ENCODE measurements around the gene MAML3. TPM values are rescaled to one million over a fixed set of nuclear protein-coding genes. Genes with fewer than 3 reads are reported as not detected.

The MAML3 gene
- total and polyA plus RNA-seq, 8 donors, result 1.7 to 20.3 (median 8.4) TPM

DNA sequence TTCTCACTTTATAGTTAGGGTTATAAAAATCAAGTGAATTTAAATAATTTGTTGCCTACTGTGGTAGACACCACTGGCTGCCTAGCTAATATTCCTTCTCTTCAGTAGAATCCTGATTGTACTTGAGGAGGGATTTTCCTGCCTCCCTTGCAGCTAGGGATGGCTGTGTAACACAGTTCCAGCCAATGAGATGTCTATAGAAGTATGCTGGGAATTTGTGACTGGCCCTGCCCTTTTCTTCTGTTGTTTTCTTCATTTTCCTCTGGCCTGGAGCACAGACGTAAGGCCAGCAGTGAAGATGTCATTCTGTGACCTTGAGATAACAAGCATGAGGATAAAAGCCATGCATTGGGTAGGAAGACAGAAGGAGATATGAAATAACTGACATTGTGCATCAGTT lies 343.3 kb downstream of the MAML3 start:
- TF ChIP-seq POLR2AphosphoS5 (IDR thresholded peaks at IDR 0.05) (no peak), EP300 (IDR thresholded peaks at IDR 0.05) (no peak), POLR2A (IDR thresholded peaks at IDR 0.05) (no peak)
- TF ChIP-seq, protein P1, sequence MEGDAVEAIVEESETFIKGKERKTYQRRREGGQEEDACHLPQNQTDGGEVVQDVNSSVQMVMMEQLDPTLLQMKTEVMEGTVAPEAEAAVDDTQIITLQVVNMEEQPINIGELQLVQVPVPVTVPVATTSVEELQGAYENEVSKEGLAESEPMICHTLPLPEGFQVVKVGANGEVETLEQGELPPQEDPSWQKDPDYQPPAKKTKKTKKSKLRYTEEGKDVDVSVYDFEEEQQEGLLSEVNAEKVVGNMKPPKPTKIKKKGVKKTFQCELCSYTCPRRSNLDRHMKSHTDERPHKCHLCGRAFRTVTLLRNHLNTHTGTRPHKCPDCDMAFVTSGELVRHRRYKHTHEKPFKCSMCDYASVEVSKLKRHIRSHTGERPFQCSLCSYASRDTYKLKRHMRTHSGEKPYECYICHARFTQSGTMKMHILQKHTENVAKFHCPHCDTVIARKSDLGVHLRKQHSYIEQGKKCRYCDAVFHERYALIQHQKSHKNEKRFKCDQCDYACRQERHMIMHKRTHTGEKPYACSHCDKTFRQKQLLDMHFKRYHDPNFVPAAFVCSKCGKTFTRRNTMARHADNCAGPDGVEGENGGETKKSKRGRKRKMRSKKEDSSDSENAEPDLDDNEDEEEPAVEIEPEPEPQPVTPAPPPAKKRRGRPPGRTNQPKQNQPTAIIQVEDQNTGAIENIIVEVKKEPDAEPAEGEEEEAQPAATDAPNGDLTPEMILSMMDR (IDR thresholded peaks at IDR 0.05), result no peak
- WGBS, 5 donors, result 87 to 96% (median 88%) methylated on average over 1 of the region's 1 CpG
- Histone ChIP-seq H3K4me3 (no peak overlapping the region), H3K27me3 (no peaks in the 10 kb centered on the region), H3K36me3 (no peaks in the 10 kb centered on the region), H3K4me1 (peaks cover 3 to 37% (median 18%) of the 10 kb centered on the region in 4 donors), H3K27ac (no peak overlapping the region), H3K9me3 (peaks cover 0 to 8% (median 6%) of the 10 kb centered on the region in 4 donors)
- intact Hi-C loops (cut with DNase I; ENCODE audit: low total_unique reads), result no loop called here
- DNase-seq, result no peak

DNA sequence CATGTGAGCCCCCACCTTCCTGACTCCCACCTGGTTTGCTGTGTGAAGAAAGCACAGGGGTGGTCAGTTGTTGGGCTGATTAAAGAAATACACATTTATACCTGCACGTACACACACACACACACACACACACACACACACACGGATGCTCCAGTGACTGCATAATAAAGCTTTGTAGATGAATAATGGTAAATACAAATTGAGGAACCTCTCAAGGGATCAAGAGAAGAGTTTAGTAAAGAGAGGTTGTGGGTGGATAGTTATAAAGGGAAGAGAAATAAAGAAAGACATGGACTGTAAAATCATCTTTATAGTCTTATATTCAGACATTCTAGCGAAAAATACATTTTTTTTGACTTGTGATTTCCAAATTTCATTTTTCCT lies 344.2 kb downstream of the MAML3 start:
- no peak for DNase-seq
- no peaks in the 10 kb centered on the region for H3K27me3 ChIP-seq
- H3K4me1 ChIP-seq, result peaks cover 3 to 27% (median 13%) of the 10 kb centered on the region in 4 donors
- no peak overlapping the region for H3K27ac ChIP-seq
- peaks cover 0 to 8% (median 6%) of the 10 kb centered on the region in 4 donors for H3K9me3 ChIP-seq
- no peak overlapping the region for H3K4me3 ChIP-seq
- 82 to 92% (median 87%) methylated on average over 3 of the region's 3 CpGs for WGBS, 5 donors
- H3K36me3 ChIP-seq, result no peaks in the 10 kb centered on the region
- TF ChIP-seq, protein P1 (IDR thresholded peaks at IDR 0.05), result no peak
- TF ChIP-seq POLR2AphosphoS5 (IDR thresholded peaks at IDR 0.05), result no peak
- no peak for TF ChIP-seq EP300 (IDR thresholded peaks at IDR 0.05)
- no peak for TF ChIP-seq POLR2A (IDR thresholded peaks at IDR 0.05)
- intact Hi-C loops (cut with DNase I; ENCODE audit: low total_unique reads), result no loop called here

DNA sequence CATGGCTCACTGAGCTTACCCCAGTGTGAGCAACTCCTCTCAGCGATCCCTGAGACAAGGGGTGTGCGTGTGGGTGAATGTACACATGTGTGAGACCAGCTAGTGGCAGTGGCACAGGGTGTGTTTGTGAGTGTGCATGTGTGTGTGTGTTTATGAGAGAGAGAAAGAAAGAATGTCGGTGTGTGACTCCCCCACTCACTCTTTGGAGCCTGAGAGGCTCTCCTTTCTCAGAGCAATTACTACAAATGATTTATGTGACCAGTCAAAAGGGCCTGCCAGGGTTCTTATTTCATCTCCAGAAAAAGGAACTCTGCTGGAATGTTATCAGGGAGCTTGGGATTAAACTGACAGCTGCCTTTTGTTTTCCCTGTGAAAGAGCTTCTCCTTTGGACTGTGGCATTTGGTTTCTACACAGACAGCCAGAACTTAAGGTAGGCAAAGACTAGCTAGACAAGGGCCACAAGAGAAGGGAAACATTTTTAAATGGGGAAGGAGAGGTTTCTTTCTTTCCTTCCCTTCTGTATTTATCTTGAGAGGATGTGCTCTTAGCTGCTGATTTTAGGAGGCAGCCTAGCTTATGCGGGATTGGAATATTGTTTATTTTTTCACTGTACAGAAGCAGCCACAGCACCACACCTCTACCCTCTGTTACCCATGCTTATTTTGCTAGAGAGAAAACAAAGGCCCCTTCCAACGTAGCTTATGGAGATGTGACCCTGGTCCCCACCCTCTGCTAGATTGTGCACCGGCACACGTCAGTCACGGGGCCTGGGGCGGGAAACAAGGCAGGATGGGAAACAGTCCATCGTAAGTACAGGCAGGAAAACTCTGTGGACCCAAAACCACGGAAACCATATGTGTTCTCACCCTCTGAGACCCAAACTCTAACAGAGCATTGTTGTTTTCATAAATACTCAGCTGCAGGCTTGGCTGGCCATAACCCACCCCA lies 344.9 kb downstream of the MAML3 start:
- no peak overlapping the region for H3K4me3 ChIP-seq
- no peak overlapping the region for H3K27ac ChIP-seq
- H3K9me3 ChIP-seq, result peaks cover 0 to 8% (median 6%) of the 10 kb centered on the region in 4 donors
- no peaks in the 10 kb centered on the region for H3K36me3 ChIP-seq
- intact Hi-C loops (cut with DNase I; ENCODE audit: low total_unique reads), result no loop called here
- TF ChIP-seq, protein P1 (IDR thresholded peaks at IDR 0.05), result no peak
- WGBS, 5 donors, result 48 to 62% (median 54%) methylated on average over 11 of the region's 11 CpGs
- peak in 1 of 2 donors; percentile 56 for DNase-seq
- H3K27me3 ChIP-seq, result no peaks in the 10 kb centered on the region
- peaks cover 0 to 20% (median 9%) of the 10 kb centered on the region in 4 donors for H3K4me1 ChIP-seq

DNA sequence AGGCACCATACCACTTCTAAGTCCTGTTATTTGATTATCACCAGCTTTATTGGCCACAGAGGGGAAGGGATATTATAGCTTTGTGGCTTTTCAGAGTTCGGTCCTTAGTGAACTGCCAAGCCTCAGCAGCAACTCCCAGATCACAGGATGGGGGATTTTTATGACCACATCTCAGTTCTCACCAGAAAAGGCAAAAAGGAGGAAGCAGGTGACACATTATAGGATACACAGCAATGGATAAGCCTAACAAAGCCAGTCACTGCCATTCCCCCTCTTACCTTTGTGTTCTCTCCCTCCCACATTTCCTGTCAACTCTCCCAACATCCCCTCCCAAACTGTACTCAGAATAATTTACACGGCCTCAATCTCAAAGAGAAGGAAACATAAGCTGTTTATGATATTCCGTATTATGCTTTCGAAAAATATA lies 345.6 kb downstream of the MAML3 start:
- peaks cover 0 to 14% (median 9%) of the 10 kb centered on the region in 4 donors for H3K4me1 ChIP-seq
- H3K27me3 ChIP-seq, result no peaks in the 10 kb centered on the region
- peaks cover 0 to 8% (median 6%) of the 10 kb centered on the region in 4 donors for H3K9me3 ChIP-seq
- H3K4me3 ChIP-seq, result no peak overlapping the region
- no peaks in the 10 kb centered on the region for H3K36me3 ChIP-seq
- H3K27ac ChIP-seq, result no peak overlapping the region
- intact Hi-C loops (cut with DNase I; ENCODE audit: low total_unique reads), result no loop called here
- no peak for TF ChIP-seq EP300 (IDR thresholded peaks at IDR 0.05)
- TF ChIP-seq POLR2A (IDR thresholded peaks at IDR 0.05), result no peak
- TF ChIP-seq, protein P1 (IDR thresholded peaks at IDR 0.05), result no peak
- TF ChIP-seq POLR2AphosphoS5 (IDR thresholded peaks at IDR 0.05), result no peak
- WGBS, 5 donors, result 64 to 74% (median 70%) methylated on average over 4 of the region's 4 CpGs
- peak in 1 of 2 donors; percentile 17 for DNase-seq
